Measurements from ENCODE around the gene KIF18B.

Gene KIF18B

DNA sequence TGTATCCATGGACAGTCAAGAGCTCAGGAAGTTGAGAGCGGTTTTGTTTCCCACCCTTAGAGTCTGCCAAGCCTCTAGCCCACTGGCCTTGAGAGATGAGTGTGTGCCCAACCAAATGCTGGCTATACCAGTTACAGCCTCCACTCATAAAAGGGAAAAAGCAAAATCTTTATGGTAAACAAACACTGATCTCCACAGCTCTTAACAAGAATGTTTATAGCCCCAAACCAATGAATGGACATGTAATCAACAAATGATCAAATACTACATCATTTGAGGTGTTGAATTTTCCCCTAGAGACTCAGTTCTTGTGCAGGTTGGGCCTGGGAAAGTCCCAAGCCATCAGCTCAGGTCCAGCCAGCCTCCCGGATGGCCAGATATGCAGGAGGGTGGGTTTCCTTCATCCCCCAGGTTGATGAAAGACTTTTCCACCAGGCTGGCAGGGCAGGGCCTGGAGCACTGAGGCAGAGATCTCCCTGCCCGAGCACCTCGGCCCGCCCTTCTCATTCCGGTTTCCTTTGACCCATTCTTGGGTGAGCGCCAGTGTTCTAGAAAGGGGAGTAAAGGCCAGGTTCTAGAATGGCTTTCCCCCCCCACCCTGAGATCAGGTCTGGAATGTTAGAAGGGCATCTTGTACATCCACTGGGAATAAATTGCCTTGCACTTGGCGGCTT is 44.4 kb downstream of the KIF18B start:
- no peaks in the 10 kb centered on the region for H3F3A ChIP-seq (ENCODE audit: insufficient read depth, low read length)
- H3K36me3 ChIP-seq (ENCODE audit: insufficient read depth, low read length), result no peaks in the 10 kb centered on the region
- H3K9me2 ChIP-seq (ENCODE audit: low read depth, low read length), result no peaks in the 10 kb centered on the region
- peaks cover 8% of the 10 kb centered on the region; the same call in 1 of the 2 replicates for H3K27me3 ChIP-seq (ENCODE audit: insufficient read depth, low read length)
- H3K79me2 ChIP-seq (ENCODE audit: insufficient read depth, low read length), result peaks cover 9% of the 10 kb centered on the region
- H3K4me1 ChIP-seq (ENCODE audit: insufficient read depth, low read length, severe bottlenecking), result peaks cover 11% of the 10 kb centered on the region
- no peak overlapping the region for H3K4me3 ChIP-seq (ENCODE audit: low read depth, low read length, poor library complexity, severe bottlenecking)
- H3K4me2 ChIP-seq (ENCODE audit: low read length), result no peak overlapping the region
- no peaks in the 10 kb centered on the region for H3K9me3 ChIP-seq (ENCODE audit: low read length)
- H2AFZ ChIP-seq (ENCODE audit: low read length), result no peak overlapping the region
- H3K27ac ChIP-seq (ENCODE audit: low read depth, low read length, poor library complexity, severe bottlenecking), result no peak overlapping the region
- H4K20me1 ChIP-seq (ENCODE audit: insufficient read depth, low read length), result no peaks in the 10 kb centered on the region
- TF ChIP-seq, protein P1, sequence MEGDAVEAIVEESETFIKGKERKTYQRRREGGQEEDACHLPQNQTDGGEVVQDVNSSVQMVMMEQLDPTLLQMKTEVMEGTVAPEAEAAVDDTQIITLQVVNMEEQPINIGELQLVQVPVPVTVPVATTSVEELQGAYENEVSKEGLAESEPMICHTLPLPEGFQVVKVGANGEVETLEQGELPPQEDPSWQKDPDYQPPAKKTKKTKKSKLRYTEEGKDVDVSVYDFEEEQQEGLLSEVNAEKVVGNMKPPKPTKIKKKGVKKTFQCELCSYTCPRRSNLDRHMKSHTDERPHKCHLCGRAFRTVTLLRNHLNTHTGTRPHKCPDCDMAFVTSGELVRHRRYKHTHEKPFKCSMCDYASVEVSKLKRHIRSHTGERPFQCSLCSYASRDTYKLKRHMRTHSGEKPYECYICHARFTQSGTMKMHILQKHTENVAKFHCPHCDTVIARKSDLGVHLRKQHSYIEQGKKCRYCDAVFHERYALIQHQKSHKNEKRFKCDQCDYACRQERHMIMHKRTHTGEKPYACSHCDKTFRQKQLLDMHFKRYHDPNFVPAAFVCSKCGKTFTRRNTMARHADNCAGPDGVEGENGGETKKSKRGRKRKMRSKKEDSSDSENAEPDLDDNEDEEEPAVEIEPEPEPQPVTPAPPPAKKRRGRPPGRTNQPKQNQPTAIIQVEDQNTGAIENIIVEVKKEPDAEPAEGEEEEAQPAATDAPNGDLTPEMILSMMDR (IDR thresholded peaks at IDR 0.05; ENCODE audit: low read length), result no peak
- no peak for TF ChIP-seq EZH2 (IDR thresholded peaks at IDR 0.05; ENCODE audit: borderline replicate concordance, low read length)
- no peak overlapping the region for H3K9ac ChIP-seq (ENCODE audit: low read length)

DNA sequence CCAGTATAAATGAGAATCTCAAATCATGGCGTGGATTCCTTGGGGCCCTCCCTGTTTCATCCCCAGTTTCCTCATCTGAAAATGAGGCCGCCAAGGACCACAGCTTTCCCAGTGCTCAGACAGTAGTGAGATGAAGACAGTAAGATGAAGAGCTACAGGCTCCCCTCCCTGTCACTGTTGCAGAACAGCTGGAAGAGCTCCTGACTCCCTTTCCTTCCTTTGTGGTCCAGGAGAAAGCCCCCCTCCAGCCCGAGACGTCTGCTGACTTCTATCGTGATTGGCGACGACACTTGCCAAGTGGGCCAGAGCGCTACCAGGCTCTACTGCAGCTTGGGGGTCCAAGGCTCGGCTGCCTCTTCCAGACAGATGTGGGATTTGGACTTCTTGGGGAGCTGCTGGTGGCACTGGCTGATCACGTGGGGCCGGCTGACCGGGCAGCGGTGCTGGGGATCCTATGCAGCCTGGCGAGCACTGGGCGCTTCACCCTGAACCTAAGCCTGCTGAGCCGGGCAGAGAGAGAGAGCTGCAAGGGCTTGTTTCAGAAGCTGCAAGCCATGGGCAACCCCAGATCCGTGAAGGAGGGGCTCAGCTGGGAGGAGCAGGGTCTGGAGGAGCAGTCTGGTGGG is 45.3 kb downstream of the KIF18B start:
- H3K9me2 ChIP-seq (ENCODE audit: low read depth, low read length), result no peaks in the 10 kb centered on the region
- H3K27ac ChIP-seq (ENCODE audit: low read depth, low read length, poor library complexity, severe bottlenecking), result no peak overlapping the region
- no peaks in the 10 kb centered on the region for H3F3A ChIP-seq (ENCODE audit: insufficient read depth, low read length)
- peaks cover 18% of the 10 kb centered on the region for H3K79me2 ChIP-seq (ENCODE audit: insufficient read depth, low read length)
- H3K4me1 ChIP-seq (ENCODE audit: insufficient read depth, low read length, severe bottlenecking), result peaks cover 16% of the 10 kb centered on the region
- no peak overlapping the region for H3K4me3 ChIP-seq (ENCODE audit: low read depth, low read length, poor library complexity, severe bottlenecking)
- H3K9ac ChIP-seq (ENCODE audit: low read length), result no peak overlapping the region
- no peak overlapping the region for H3K4me2 ChIP-seq (ENCODE audit: low read length)
- 0 out of 2 replicates have a peak, but pooled peaks cover 8% of the 10 kb centered on the region for H3K27me3 ChIP-seq (ENCODE audit: insufficient read depth, low read length)
- no peak overlapping the region for H2AFZ ChIP-seq (ENCODE audit: low read length)
- no peaks in the 10 kb centered on the region for H3K9me3 ChIP-seq (ENCODE audit: low read length)
- H4K20me1 ChIP-seq (ENCODE audit: insufficient read depth, low read length), result no peaks in the 10 kb centered on the region
- TF ChIP-seq, protein P1 (IDR thresholded peaks at IDR 0.05; ENCODE audit: low read length), result no peak
- no peak for TF ChIP-seq EZH2 (IDR thresholded peaks at IDR 0.05; ENCODE audit: borderline replicate concordance, low read length)
- no peaks in the 10 kb centered on the region for H3K36me3 ChIP-seq (ENCODE audit: insufficient read depth, low read length)

DNA sequence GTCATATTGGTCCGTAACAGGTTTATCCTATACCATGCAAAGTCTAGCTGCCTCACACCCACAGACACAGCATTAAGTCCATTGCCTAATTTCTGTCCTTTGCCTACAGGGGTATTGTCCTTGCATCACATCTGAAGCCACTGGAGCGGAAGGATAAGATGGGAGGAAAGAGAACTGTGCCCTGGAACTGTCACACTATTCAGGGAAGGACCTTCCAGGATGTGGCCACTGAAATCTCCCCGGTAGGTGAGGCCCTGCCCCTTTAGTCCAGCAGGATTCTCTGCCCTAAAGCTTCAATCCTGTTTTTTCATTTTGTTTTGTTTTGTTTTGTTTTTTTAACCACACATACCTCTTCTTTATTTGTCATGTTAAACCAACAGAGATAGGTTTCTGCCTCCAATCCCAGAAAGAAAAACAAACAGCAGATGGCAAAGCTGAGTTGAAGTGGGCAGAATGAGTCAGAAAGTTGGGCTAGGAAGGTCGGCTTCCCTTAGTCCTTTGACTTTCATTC is 46.1 kb downstream of the KIF18B start:
- Histone ChIP-seq H3K4me3 (ENCODE audit: low read depth, low read length, poor library complexity, severe bottlenecking) (no peak overlapping the region), H3F3A (ENCODE audit: insufficient read depth, low read length) (no peaks in the 10 kb centered on the region)

More for the DNA sequence above, 46.1 kb downstream of the KIF18B start:
- H4K20me1 ChIP-seq (ENCODE audit: insufficient read depth, low read length), result no peaks in the 10 kb centered on the region
- peaks cover 21% of the 10 kb centered on the region for H3K79me2 ChIP-seq (ENCODE audit: insufficient read depth, low read length)
- H3K27ac ChIP-seq (ENCODE audit: low read depth, low read length, poor library complexity, severe bottlenecking), result no peak overlapping the region
- no peak overlapping the region for H3K4me2 ChIP-seq (ENCODE audit: low read length)
- H2AFZ ChIP-seq (ENCODE audit: low read length), result no peak overlapping the region
- H3K36me3 ChIP-seq (ENCODE audit: insufficient read depth, low read length), result no peaks in the 10 kb centered on the region
- no peaks in the 10 kb centered on the region for H3K9me2 ChIP-seq (ENCODE audit: low read depth, low read length)
- peaks cover 16% of the 10 kb centered on the region for H3K4me1 ChIP-seq (ENCODE audit: insufficient read depth, low read length, severe bottlenecking)
- H3K9ac ChIP-seq (ENCODE audit: low read length), result no peak overlapping the region
- 0 out of 2 replicates have a peak, but pooled peaks cover 8% of the 10 kb centered on the region for H3K27me3 ChIP-seq (ENCODE audit: insufficient read depth, low read length)
- H3K9me3 ChIP-seq (ENCODE audit: low read length), result no peaks in the 10 kb centered on the region
- TF ChIP-seq EZH2 (IDR thresholded peaks at IDR 0.05; ENCODE audit: borderline replicate concordance, low read length), result no peak
- TF ChIP-seq, protein P1 (IDR thresholded peaks at IDR 0.05; ENCODE audit: low read length), result no peak
